Muscle of back (tissue), 11 donors: ENCODE results near the gene NT5M. TPM values are rescaled to one million over a fixed set of nuclear protein-coding genes. Genes with fewer than 3 reads are reported as not detected.
"Not testable (repeated sequence)": the region's sequence is repeated elsewhere in the genome, so short reads cannot be mapped to it uniquely, and the experiment has no call there.

ENCODE experiments used
- DNase-seq, 3 donors: peaks; one replicate each; pipeline versions ENCODE4 v3.0.0 to v3.0.0-alpha.2; 2013
- polyA plus RNA-seq, 10 donors: library from polyadenylated mRNA; unstranded; fragments of 120-200 nt; gene quantifications; one replicate each; pipeline ENCODE4 v1.2.1, GENCODE V29; 2013; ENCODE audit not compliant: insufficient read length in 10 of 10

Gene NT5M
- polyA plus RNA-seq, 10 donors, result 3.9 to 7.4 (median 5.7) TPM

GRCh38 chr17:17367931-17368330, 64.8 kb downstream of the NT5M start:
- DNase-seq, result no peak

GRCh38 chr17:17370711-17371110, 67.5 kb downstream of the NT5M start:
- DNase-seq, result no peak

GRCh38 chr17:17372856-17373520, 69.8 kb downstream of the NT5M start:
- DNase-seq, result no peak

GRCh38 chr17:17375841-17376240, 72.7 kb downstream of the NT5M start:
- no peak for DNase-seq

- no peak for DNase-seq
Observed at GRCh38 chr17:17376362-17376761, 73.2 kb downstream of the NT5M start.

GRCh38 chr17:17377071-17377967, 74.1 kb downstream of the NT5M start:
- no peak for DNase-seq

GRCh38 chr17:17379197-17379991, 76.2 kb downstream of the NT5M start:
- no peak for DNase-seq

- DNase-seq, result no peak
Observed at GRCh38 chr17:17380145-17380925, 77.2 kb downstream of the NT5M start.

- no peak for DNase-seq
Observed at GRCh38 chr17:17381446-17382064, 78.4 kb downstream of the NT5M start.

GRCh38 chr17:17382065-17382459, 78.9 kb downstream of the NT5M start:
- no peak for DNase-seq

- DNase-seq, result no peak
Observed at GRCh38 chr17:17382971-17383370, 79.8 kb downstream of the NT5M start.

- DNase-seq, result not testable (repeated sequence)
Observed at GRCh38 chr17:17383431-17384290, 80.5 kb downstream of the NT5M start.

- no peak for DNase-seq
Observed at GRCh38 chr17:17384291-17384615, 81.1 kb downstream of the NT5M start.

- no peak for DNase-seq
Observed at GRCh38 chr17:17384961-17385360, 81.8 kb downstream of the NT5M start.

- DNase-seq, result peak; percentile 38 to 73 (median 41)
Observed at GRCh38 chr17:17385491-17385890, 82.3 kb downstream of the NT5M start.

- DNase-seq, result peak in 1 of 3 donors; percentile 46
Observed at GRCh38 chr17:17386094-17386800, 83.1 kb downstream of the NT5M start.

GRCh38 chr17:17387017-17387497, 83.9 kb downstream of the NT5M start:
- no peak for DNase-seq

GRCh38 chr17:17387498-17388362, 84.6 kb downstream of the NT5M start:
- DNase-seq, result no peak
